GM12878 (cell line): ENCODE results near the gene KCNQ1. TPM values are rescaled to one million over a fixed set of nuclear protein-coding genes. Genes with fewer than 3 reads are reported as not detected.

Experiments
- ATAC-seq: fragments of 200-7000 bp; cut with Tn5 transposase; 3 replicates; pipeline ENCODE4 v1.9.1; 2020; ENCODE audit warnings: mild to moderate bottlenecking, moderate library complexity
- BruUV-seq: library from RNA; stranded (reverse); fragments of 400-500 nt; replicated peaks from 2 replicates; lab custom pipeline; 2021; lab: Mats Ljungman, UMichigan
- CTCF ChIA-PET: fragments of 300-600 bp; sonication (Branson Sonifier 250); formaldehyde crosslinking; extraction: SDS; loops from one replicate; lab custom pipeline; 2021; ENCODE audit warnings: inconsistent platforms; lab: Yijun Ruan, JAX
- POLR2A ChIA-PET: fragments of 350-600 bp; formaldehyde crosslinking; extraction: SDS; loops from one replicate; lab custom pipeline; 2021; ENCODE audit warnings: inconsistent platforms; lab: Charles Lee
- RAD21 ChIA-PET: fragments of 300-600 bp; sonication (Branson Sonifier 250); formaldehyde crosslinking; loops from one replicate; lab custom pipeline; 2023; ENCODE audit warnings: antibody characterized with exemption; ENCODE audit not compliant: unreplicated experiment; lab: Charles Lee
- SMC1A ChIA-PET: fragments of 300-600 bp; sonication (Branson Sonifier 250); formaldehyde crosslinking; loops from one replicate; lab custom pipeline; 2023; ENCODE audit not compliant: unreplicated experiment, uncharacterized antibody; lab: Charles Lee
- DNase-seq: peaks from one replicate; pipeline ENCODE4 v3.0.0-alpha.2; 2011; ENCODE audit warnings: low read depth, low spot score
- FAIRE-seq: peaks from 3 replicates; lab custom pipeline; 2011; peaks lifted over from hg19 to GRCh38; lab: Jason Lieb, UNC
- H2AFZ ChIP-seq: 2 replicates; pipeline ENCODE4 v1.6.0; 2011; ENCODE audit warnings: low read depth, low read length, control low read depth; ENCODE audit not compliant: control insufficient read depth
- H3K27ac ChIP-seq: 2 replicates; pipeline ENCODE4 v1.5.1; 2011; ENCODE audit warnings: control low read depth; ENCODE audit not compliant: control insufficient read depth, insufficient read depth
- H3K27me3 ChIP-seq, 2 experiments: replicated peaks in 1 of 2; 2 replicates each; pipeline versions ENCODE4 v1.6.0 to v1.6.1; 2011; ENCODE audit warnings: low read length in 1 of 2; ENCODE audit not compliant: control insufficient read depth in 2 of 2, insufficient read depth in 2 of 2
- H3K36me3 ChIP-seq, 2 experiments: 2 replicates each; pipeline ENCODE4 v1.5.1; 2011; ENCODE audit warnings: low read length in 1 of 2; ENCODE audit not compliant: control insufficient read depth in 2 of 2, insufficient read depth in 2 of 2
- H3K4me1 ChIP-seq: 2 replicates; pipeline ENCODE4 v1.6.1; 2011; ENCODE audit warnings: mild to moderate bottlenecking, low read length, moderate library complexity, mixed read lengths; ENCODE audit not compliant: control insufficient read depth, insufficient read depth
- H3K4me2 ChIP-seq: 2 replicates; pipeline ENCODE4 v1.6.0; 2011; ENCODE audit warnings: control low read depth; ENCODE audit not compliant: control insufficient read depth, insufficient read depth
- H3K4me3 ChIP-seq: fragments of 200-600 bp; sonication (generic); 2 replicates; pipeline ENCODE4 v1.5.1; 2016
- H3K79me2 ChIP-seq: 2 replicates; pipeline ENCODE4 v1.6.0; 2011; ENCODE audit warnings: low read length; ENCODE audit not compliant: control insufficient read depth, insufficient read depth
- H3K9ac ChIP-seq: 2 replicates; pipeline ENCODE4 v1.8.0; 2011; ENCODE audit warnings: low read length, control low read depth, mixed read lengths; ENCODE audit not compliant: control insufficient read depth, insufficient read depth
- H3K9me3 ChIP-seq: replicated peaks from 3 replicates; pipeline ENCODE4 v1.5.1; 2011; ENCODE audit warnings: mild to moderate bottlenecking, low read length; ENCODE audit not compliant: control insufficient read depth, insufficient read depth
- H4K20me1 ChIP-seq: 2 replicates; pipeline ENCODE4 v1.6.0; 2011; ENCODE audit not compliant: control insufficient read depth, insufficient read depth
- KDM1A ChIP-seq: fragments of 200-600 bp; sonication (generic); IDR thresholded peaks from 2 replicates; pipeline ENCODE4 v1.6.1; 2016; ENCODE audit warnings: borderline replicate concordance
- MEF2A ChIP-seq: IDR thresholded peaks from 2 replicates; pipeline ENCODE4 v1.6.1; 2011; ENCODE audit warnings: low read depth, mild to moderate bottlenecking, low read length, moderate library complexity; ENCODE audit not compliant: insufficient read depth
- MEF2B ChIP-seq: fragments of 450-650 bp; IDR thresholded peaks from 2 replicates; pipeline ENCODE4 v1.6.1; 2018; ENCODE audit warnings: mild to moderate bottlenecking, moderate library complexity; ENCODE audit not compliant: partially characterized antibody, poor library complexity, severe bottlenecking
- NKRF ChIP-seq: fragments of 450-650 bp; conservative IDR thresholded peaks from 2 replicates; pipeline ENCODE4 v1.6.1; 2017; ENCODE audit warnings: mild to moderate bottlenecking, moderate library complexity
- PAX8 ChIP-seq: fragments of 450-650 bp; IDR thresholded peaks from 2 replicates; pipeline ENCODE4 v1.6.1; 2017; ENCODE audit warnings: mild to moderate bottlenecking, moderate library complexity
- POU2F2 ChIP-seq: IDR thresholded peaks from 3 replicates; pipeline ENCODE4 v1.6.1; 2011; ENCODE audit warnings: low read depth, mild to moderate bottlenecking, low read length, borderline replicate concordance
- RAD21 ChIP-seq: IDR thresholded peaks from 2 replicates; pipeline ENCODE4 v1.6.1; 2011; ENCODE audit warnings: mild to moderate bottlenecking, low read depth, low read length, moderate library complexity; ENCODE audit not compliant: insufficient read depth
- RUNX3 ChIP-seq: IDR thresholded peaks from 2 replicates; pipeline ENCODE4 v1.6.1; 2012; ENCODE audit warnings: low read length, inconsistent platforms
- SMARCA5 ChIP-seq: fragments of 450-650 bp; IDR thresholded peaks from 2 replicates; pipeline ENCODE4 v1.6.1; 2017; ENCODE audit warnings: mild to moderate bottlenecking
- ZNF592 ChIP-seq: fragments of 450-650 bp; IDR thresholded peaks from 2 replicates; pipeline ENCODE4 v1.6.1; 2017; ENCODE audit warnings: mild to moderate bottlenecking, moderate library complexity
- WGBS: methylation state at CpG from one replicate; pipeline ENCODE4 v1.1.6; 2016; ENCODE audit warnings: low lambda C conversion rate; ENCODE audit not compliant: insufficient replicate concordance, insufficient coverage; ENCODE audit errors: missing lambda C conversion rate; 5-methylcytosine and 5-hydroxymethylcytosine counted together
- in situ Hi-C: fragments of 300-500 bp; cut with MboI; formaldehyde crosslinking; loops from 9 replicates; pipeline ENCODE4 v1.14.3; 2018; ENCODE audit warnings: mixed read lengths
- intact Hi-C: fragments of 100-400 bp; cut with micrococcal nuclease; formaldehyde crosslinking; loops from one replicate; pipeline ENCODE4 v1.14.2; 2022; ENCODE audit not compliant: unreplicated experiment
- polyA plus RNA-seq, 11 experiments: library from polyadenylated mRNA; depleted of rRNA in 4 of 11; unstranded in 6 of 11; stranded (reverse) in 5 of 11; fragments of >200 nt; fragmentation: Nextera tagmentation in 4 of 11; fragmentation: Illumina TruSeq in 1 of 11; extraction: Ambion mirVana in 4 of 11; extraction: Trizol in 1 of 11; gene quantifications; 1 replicate in 1 of 11; 2 replicates in 10 of 11; pipeline versions ENCODE4 v1.2.1 to v1.2.3, GENCODE V29; 2011 to 2016; ENCODE audit warnings: inconsistent platforms in 2 of 11, missing spikeins in 2 of 11, low read depth in 1 of 11
- total RNA-seq, 4 experiments: library from RNA; depleted of rRNA in 3 of 4; stranded (reverse); fragments of >200 nt in 3 of 4; fragmentation: Illumina TruSeq in 1 of 4; extraction: Trizol in 1 of 4; gene quantifications; 2 replicates each; pipeline versions ENCODE4 v1.2.1 to v1.2.3, GENCODE V29; 2013 to 2021
- TF ChIP-seq, protein P1 (sequence below): IDR thresholded peaks from 2 replicates; pipeline ENCODE4 v1.6.1; 2011; ENCODE audit warnings: low read depth, low read length, improper control_type of control experiment, borderline replicate concordance

The KCNQ1 gene
- total and polyA plus RNA-seq, 10 of the 15 experiments (the other 5 are each of a cell fraction or from before 2014, with no cell fraction given) = 0.03 to 0.15 (median 0.12) TPM; not detected in 7

- ChIA-PET RAD21 (no interaction called here), POLR2A (no interaction called here), CTCF (no interaction called here), SMC1A (no interaction called here)
- Histone ChIP-seq H3K36me3 (no peaks in the 10 kb centered on the region), H3K4me2 (no peak overlapping the region), H3K4me3 (no peak overlapping the region), H3K79me2 (no peaks in the 10 kb centered on the region), H3K27ac (no peak overlapping the region), H2AFZ (no peak overlapping the region), H3K4me1 (no peaks in the 10 kb centered on the region), H3K9ac (no peak overlapping the region), H4K20me1 (no peaks in the 10 kb centered on the region), H3K9me3 (no peaks in the 10 kb centered on the region; the same call in 2 of the 3 replicates), H3K27me3 (no peaks in the 10 kb centered on the region)
- WGBS = 83% methylated on average over 6 of the region's 6 CpGs
- ATAC-seq (no peak), DNase-seq (no peak), FAIRE-seq (no peak)
- in situ Hi-C loops = no loop called here
- intact Hi-C loops = no loop called here
- no peak for TF ChIP-seq NKRF
- no TSS peak for BruUV-seq
Observed at GRCh38 chr11:2711161-2711560, 266.4 kb downstream of the KCNQ1 start.

- no peak for ATAC-seq
- H3K9me3 ChIP-seq = no peaks in the 10 kb centered on the region
- H3K27me3 ChIP-seq = no peaks in the 10 kb centered on the region; a peak in 1 of 4 replicates
- H3K4me2 ChIP-seq = no peak overlapping the region
- no TSS peak for BruUV-seq
- H4K20me1 ChIP-seq = no peaks in the 10 kb centered on the region
- no peaks in the 10 kb centered on the region for H3K4me1 ChIP-seq
- WGBS = 49% methylated on average over 12 of the region's 12 CpGs
- CTCF ChIA-PET = interaction anchor here (0.7 kb wide), 1 partner anchor 38 kb away, joined by 3 read pairs; no protein-coding TSS in a partner anchor
- POLR2A ChIA-PET = no interaction called here
- no peak overlapping the region for H2AFZ ChIP-seq
- H3K27ac ChIP-seq = no peak overlapping the region
- no peak for FAIRE-seq
- no peaks in the 10 kb centered on the region for H3K79me2 ChIP-seq
- H3K4me3 ChIP-seq = no peak overlapping the region
- no peak for DNase-seq
- RAD21 ChIA-PET = no interaction called here
- SMC1A ChIA-PET = no interaction called here
- no peak overlapping the region for H3K9ac ChIP-seq
- intact Hi-C loops = no loop called here
- in situ Hi-C loops = no loop called here
- no peaks in the 10 kb centered on the region for H3K36me3 ChIP-seq
- no peak for TF ChIP-seq RUNX3
- TF ChIP-seq RAD21 = no peak
- no peak for TF ChIP-seq MEF2A
- no peak for TF ChIP-seq KDM1A
- TF ChIP-seq SMARCA5 = no peak
- TF ChIP-seq, protein P1, sequence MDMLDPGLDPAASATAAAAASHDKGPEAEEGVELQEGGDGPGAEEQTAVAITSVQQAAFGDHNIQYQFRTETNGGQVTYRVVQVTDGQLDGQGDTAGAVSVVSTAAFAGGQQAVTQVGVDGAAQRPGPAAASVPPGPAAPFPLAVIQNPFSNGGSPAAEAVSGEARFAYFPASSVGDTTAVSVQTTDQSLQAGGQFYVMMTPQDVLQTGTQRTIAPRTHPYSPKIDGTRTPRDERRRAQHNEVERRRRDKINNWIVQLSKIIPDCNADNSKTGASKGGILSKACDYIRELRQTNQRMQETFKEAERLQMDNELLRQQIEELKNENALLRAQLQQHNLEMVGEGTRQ = no peak
- no peak for TF ChIP-seq MEF2B
- TF ChIP-seq ZNF592 = no peak
- TF ChIP-seq PAX8 = no peak
- no peak for TF ChIP-seq POU2F2
Observed at GRCh38 chr11:2713094-2713493, 268.3 kb downstream of the KCNQ1 start.
